ENCODE measurements around the gene CYB5A. TPM values are rescaled to one million over a fixed set of nuclear protein-coding genes. Genes with fewer than 3 reads are reported as not detected.

The CYB5A gene
- total and polyA plus RNA-seq, 2 experiments from 2014 or later, result 273 to 457 TPM

GRCh38 chr18:74215863-74216262, 75.9 kb downstream of the CYB5A start:
- Histone ChIP-seq H3K4me1 (ENCODE audit: insufficient read depth) (no peaks in the 10 kb centered on the region), H3K4me3 (no peak overlapping the region), H3K79me2 (no peaks in the 10 kb centered on the region), H3K27me3 (no peaks in the 10 kb centered on the region), H2AFZ (no peak overlapping the region), H3K36me3 (replicated peaks; ENCODE audit: insufficient read depth, low read depth) (no peaks in the 10 kb centered on the region), H4K20me1 (ENCODE audit: insufficient read depth, poor library complexity, severe bottlenecking) (no peaks in the 10 kb centered on the region), H3K9me3 (ENCODE audit: low read depth) (no peaks in the 10 kb centered on the region), H3K27ac (no peak overlapping the region), H3K4me2 (no peak overlapping the region), H3K9me2 (replicated peaks; ENCODE audit: insufficient read depth) (no peaks in the 10 kb centered on the region)
- 88% methylated on average over 1 of the region's 1 CpG for WGBS (ENCODE audit: low lambda C conversion rate, missing lambda C conversion rate)
- no peak for DNase-seq (ENCODE audit: low spot score)
- no peak for TF ChIP-seq EZH2phosphoT487 (IDR thresholded peaks at IDR 0.05; ENCODE audit: low read depth, severe bottlenecking, unreplicated experiment)
- no peak for TF ChIP-seq CTCF (IDR thresholded peaks at IDR 0.05; ENCODE audit: poor library complexity)
- no peak for TF ChIP-seq EZH2 (IDR thresholded peaks at IDR 0.05; ENCODE audit: borderline replicate concordance)

GRCh38 chr18:74213429-74213828, 78.3 kb downstream of the CYB5A start:
- no peak overlapping the region for H2AFZ ChIP-seq
- H3K27me3 ChIP-seq, result no peaks in the 10 kb centered on the region
- H3K4me2 ChIP-seq, result no peak overlapping the region
- WGBS (ENCODE audit: low lambda C conversion rate, missing lambda C conversion rate), result 62% methylated on average over 3 of the region's 3 CpGs
- H3K36me3 ChIP-seq (replicated peaks; ENCODE audit: insufficient read depth, low read depth), result no peaks in the 10 kb centered on the region
- TF ChIP-seq EZH2phosphoT487 (IDR thresholded peaks at IDR 0.05; ENCODE audit: low read depth, severe bottlenecking, unreplicated experiment), result no peak
- TF ChIP-seq CTCF (IDR thresholded peaks at IDR 0.05; ENCODE audit: poor library complexity), result no peak
- TF ChIP-seq EZH2 (IDR thresholded peaks at IDR 0.05; ENCODE audit: borderline replicate concordance), result no peak
- no peaks in the 10 kb centered on the region for H3K4me1 ChIP-seq (ENCODE audit: insufficient read depth)
- no peaks in the 10 kb centered on the region for H3K79me2 ChIP-seq
- H3K9me3 ChIP-seq (ENCODE audit: low read depth), result no peaks in the 10 kb centered on the region
- no peak for DNase-seq (ENCODE audit: low spot score)
- no peaks in the 10 kb centered on the region for H4K20me1 ChIP-seq (ENCODE audit: insufficient read depth, poor library complexity, severe bottlenecking)
- no peaks in the 10 kb centered on the region for H3K9me2 ChIP-seq (replicated peaks; ENCODE audit: insufficient read depth)
- H3K4me3 ChIP-seq, result no peak overlapping the region
- H3K27ac ChIP-seq, result no peak overlapping the region

GRCh38 chr18:74204526-74205152, 87.1 kb downstream of the CYB5A start:
- TF ChIP-seq EZH2phosphoT487 (IDR thresholded peaks at IDR 0.05; ENCODE audit: low read depth, severe bottlenecking, unreplicated experiment) (no peak), EZH2 (IDR thresholded peaks at IDR 0.05; ENCODE audit: borderline replicate concordance) (no peak), CTCF (IDR thresholded peaks at IDR 0.05; ENCODE audit: poor library complexity) (no peak)
- no peaks in the 10 kb centered on the region for H3K9me2 ChIP-seq (replicated peaks; ENCODE audit: insufficient read depth)
- WGBS (ENCODE audit: low lambda C conversion rate, missing lambda C conversion rate), result 88% methylated on average over 4 of the region's 5 CpGs
- no peak overlapping the region for H2AFZ ChIP-seq
- no peaks in the 10 kb centered on the region for H3K36me3 ChIP-seq (replicated peaks; ENCODE audit: insufficient read depth, low read depth)
- no peak overlapping the region for H3K4me2 ChIP-seq
- no peaks in the 10 kb centered on the region for H4K20me1 ChIP-seq (ENCODE audit: insufficient read depth, poor library complexity, severe bottlenecking)
- no peak overlapping the region for H3K4me3 ChIP-seq
- H3K79me2 ChIP-seq, result no peaks in the 10 kb centered on the region
- H3K27me3 ChIP-seq, result no peaks in the 10 kb centered on the region
- no peaks in the 10 kb centered on the region for H3K9me3 ChIP-seq (ENCODE audit: low read depth)
- no peak for DNase-seq (ENCODE audit: low spot score)
- no peaks in the 10 kb centered on the region for H3K4me1 ChIP-seq (ENCODE audit: insufficient read depth)
- no peak overlapping the region for H3K27ac ChIP-seq

All from hepatocyte (in vitro differentiated cells).